GM12878 (cell line): ENCODE measurements around the gene COL4A2. TPM values are rescaled to one million over a fixed set of nuclear protein-coding genes. Genes with fewer than 3 reads are reported as not detected.

Source experiments
- ATAC-seq: fragments of 200-7000 bp; cut with Tn5 transposase; 3 replicates; pipeline ENCODE4 v1.9.1; 2020; ENCODE audit warnings: mild to moderate bottlenecking, moderate library complexity
- BruUV-seq: library from RNA; stranded (reverse); fragments of 400-500 nt; replicated peaks from 2 replicates; lab custom pipeline; 2021; lab: Mats Ljungman, UMichigan
- CTCF ChIA-PET: fragments of 300-600 bp; sonication (Branson Sonifier 250); formaldehyde crosslinking; extraction: SDS; loops from one replicate; lab custom pipeline; 2021; ENCODE audit warnings: inconsistent platforms; lab: Yijun Ruan, JAX
- POLR2A ChIA-PET: fragments of 350-600 bp; formaldehyde crosslinking; extraction: SDS; loops from one replicate; lab custom pipeline; 2021; ENCODE audit warnings: inconsistent platforms; lab: Charles Lee
- RAD21 ChIA-PET: fragments of 300-600 bp; sonication (Branson Sonifier 250); formaldehyde crosslinking; loops from one replicate; lab custom pipeline; 2023; ENCODE audit warnings: antibody characterized with exemption; ENCODE audit not compliant: unreplicated experiment; lab: Charles Lee
- SMC1A ChIA-PET: fragments of 300-600 bp; sonication (Branson Sonifier 250); formaldehyde crosslinking; loops from one replicate; lab custom pipeline; 2023; ENCODE audit not compliant: unreplicated experiment, uncharacterized antibody; lab: Charles Lee
- DNase-seq: peaks from one replicate; pipeline ENCODE4 v3.0.0-alpha.2; 2011; ENCODE audit warnings: low read depth, low spot score
- FAIRE-seq: peaks from 3 replicates; lab custom pipeline; 2011; peaks lifted over from hg19 to GRCh38; lab: Jason Lieb, UNC
- H2AFZ ChIP-seq: 2 replicates; pipeline ENCODE4 v1.6.0; 2011; ENCODE audit warnings: low read depth, low read length, control low read depth; ENCODE audit not compliant: control insufficient read depth
- H3K27ac ChIP-seq: 2 replicates; pipeline ENCODE4 v1.5.1; 2011; ENCODE audit warnings: control low read depth; ENCODE audit not compliant: control insufficient read depth, insufficient read depth
- H3K27me3 ChIP-seq, 2 experiments: replicated peaks in 1 of 2; 2 replicates each; pipeline versions ENCODE4 v1.6.0 to v1.6.1; 2011; ENCODE audit warnings: low read length in 1 of 2; ENCODE audit not compliant: control insufficient read depth in 2 of 2, insufficient read depth in 2 of 2
- H3K36me3 ChIP-seq, 2 experiments: 2 replicates each; pipeline ENCODE4 v1.5.1; 2011; ENCODE audit warnings: low read length in 1 of 2; ENCODE audit not compliant: control insufficient read depth in 2 of 2, insufficient read depth in 2 of 2
- H3K4me1 ChIP-seq: 2 replicates; pipeline ENCODE4 v1.6.1; 2011; ENCODE audit warnings: mild to moderate bottlenecking, low read length, moderate library complexity, mixed read lengths; ENCODE audit not compliant: control insufficient read depth, insufficient read depth
- H3K4me2 ChIP-seq: 2 replicates; pipeline ENCODE4 v1.6.0; 2011; ENCODE audit warnings: control low read depth; ENCODE audit not compliant: control insufficient read depth, insufficient read depth
- H3K4me3 ChIP-seq: fragments of 200-600 bp; sonication (generic); 2 replicates; pipeline ENCODE4 v1.5.1; 2016
- H3K79me2 ChIP-seq: 2 replicates; pipeline ENCODE4 v1.6.0; 2011; ENCODE audit warnings: low read length; ENCODE audit not compliant: control insufficient read depth, insufficient read depth
- H3K9ac ChIP-seq: 2 replicates; pipeline ENCODE4 v1.8.0; 2011; ENCODE audit warnings: low read length, control low read depth, mixed read lengths; ENCODE audit not compliant: control insufficient read depth, insufficient read depth
- H3K9me3 ChIP-seq: replicated peaks from 3 replicates; pipeline ENCODE4 v1.5.1; 2011; ENCODE audit warnings: mild to moderate bottlenecking, low read length; ENCODE audit not compliant: control insufficient read depth, insufficient read depth
- H4K20me1 ChIP-seq: 2 replicates; pipeline ENCODE4 v1.6.0; 2011; ENCODE audit not compliant: control insufficient read depth, insufficient read depth
- BHLHE40 ChIP-seq, 2 experiments: fragments of 450-650 bp in 1 of 2; IDR thresholded peaks; 2 replicates each; pipeline ENCODE4 v1.6.1; 2011 to 2017; ENCODE audit warnings: low read depth in 2 of 2, borderline replicate concordance in 1 of 2, improper control_type of control experiment in 1 of 2, low read length in 1 of 2, mild to moderate bottlenecking in 1 of 2
- CEBPB ChIP-seq, 2 experiments: fragments of 150-350 bp in 1 of 2; IDR thresholded peaks; 2 replicates each; pipeline ENCODE4 v1.6.1; 2012 to 2014; ENCODE audit warnings: low read depth in 2 of 2, low read length in 2 of 2, borderline replicate concordance in 1 of 2, inconsistent platforms in 1 of 2
- CREM ChIP-seq: IDR thresholded peaks from 2 replicates; pipeline ENCODE4 v1.6.1; 2014; ENCODE audit warnings: antibody characterized with exemption, low read depth
- EGR1 ChIP-seq, 2 experiments: IDR thresholded peaks; 1 replicate in 1 of 2; 2 replicates in 1 of 2; pipeline ENCODE4 v1.6.1; 2011 to 2012; ENCODE audit warnings: low read depth in 2 of 2, low read length in 2 of 2, borderline replicate concordance in 1 of 2, mild to moderate bottlenecking in 1 of 2, moderate library complexity in 1 of 2
- EP300 ChIP-seq, 2 experiments: fragments of 150-350 bp in 1 of 2; IDR thresholded peaks; 2 replicates each; pipeline ENCODE4 v1.6.1; 2011 to 2012; ENCODE audit warnings: low read depth in 2 of 2, low read length in 2 of 2, borderline replicate concordance in 1 of 2, improper control_type of control experiment in 1 of 2, inconsistent platforms in 1 of 2; ENCODE audit not compliant: control insufficient read depth in 1 of 2
- HDGF ChIP-seq: fragments of 450-650 bp; IDR thresholded peaks from 2 replicates; pipeline ENCODE4 v1.6.1; 2016; ENCODE audit warnings: antibody characterized with exemption
- IRF3 ChIP-seq: fragments of 450-650 bp; IDR thresholded peaks from 2 replicates; pipeline ENCODE4 v1.6.1; 2014; ENCODE audit warnings: mild to moderate bottlenecking
- IRF5 ChIP-seq: fragments of 450-650 bp; IDR thresholded peaks from 2 replicates; pipeline ENCODE4 v1.6.1; 2017; ENCODE audit warnings: borderline replicate concordance
- MTA3 ChIP-seq: IDR thresholded peaks from 2 replicates; pipeline ENCODE4 v1.6.1; 2012; ENCODE audit warnings: low read length, inconsistent platforms, borderline replicate concordance
- NFIC ChIP-seq: IDR thresholded peaks from 2 replicates; pipeline ENCODE4 v1.6.1; 2012; ENCODE audit warnings: low read depth, mild to moderate bottlenecking, inconsistent platforms, low read length, moderate library complexity
- NKRF ChIP-seq: fragments of 450-650 bp; conservative IDR thresholded peaks from 2 replicates; pipeline ENCODE4 v1.6.1; 2017; ENCODE audit warnings: mild to moderate bottlenecking, moderate library complexity
- RUNX3 ChIP-seq: IDR thresholded peaks from 2 replicates; pipeline ENCODE4 v1.6.1; 2012; ENCODE audit warnings: low read length, inconsistent platforms
- SIN3A ChIP-seq: IDR thresholded peaks from 2 replicates; pipeline ENCODE4 v1.6.1; 2012; ENCODE audit warnings: low read depth, low read length, improper control_type of control experiment
- SIX5 ChIP-seq: IDR thresholded peaks from 2 replicates; pipeline ENCODE4 v1.6.1; 2011; ENCODE audit warnings: mild to moderate bottlenecking, low read depth, low read length, moderate library complexity; ENCODE audit not compliant: severe bottlenecking
- SRF ChIP-seq, 2 experiments: IDR thresholded peaks; 2 replicates each; pipeline ENCODE4 v1.6.1; 2011; ENCODE audit warnings: low read depth in 2 of 2, low read length in 2 of 2, mild to moderate bottlenecking in 1 of 2, moderate library complexity in 1 of 2
- STAT1 ChIP-seq: fragments of 450-650 bp; conservative IDR thresholded peaks from 2 replicates; pipeline ENCODE4 v1.6.1; 2014; ENCODE audit warnings: antibody characterized with exemption, mild to moderate bottlenecking
- TCF3 ChIP-seq: IDR thresholded peaks from 2 replicates; pipeline ENCODE4 v1.6.1; 2012; ENCODE audit warnings: low read depth, mild to moderate bottlenecking, low read length, borderline replicate concordance; ENCODE audit not compliant: insufficient read depth
- ZNF384 ChIP-seq: IDR thresholded peaks from 2 replicates; pipeline ENCODE4 v1.6.1; 2012; ENCODE audit warnings: low read depth, mild to moderate bottlenecking, low read length, improper control_type of control experiment, borderline replicate concordance
- WGBS: methylation state at CpG from one replicate; pipeline ENCODE4 v1.1.6; 2016; ENCODE audit warnings: low lambda C conversion rate; ENCODE audit not compliant: insufficient replicate concordance, insufficient coverage; ENCODE audit errors: missing lambda C conversion rate; 5-methylcytosine and 5-hydroxymethylcytosine counted together
- in situ Hi-C: fragments of 300-500 bp; cut with MboI; formaldehyde crosslinking; loops from 9 replicates; pipeline ENCODE4 v1.14.3; 2018; ENCODE audit warnings: mixed read lengths
- intact Hi-C: fragments of 100-400 bp; cut with micrococcal nuclease; formaldehyde crosslinking; loops from one replicate; pipeline ENCODE4 v1.14.2; 2022; ENCODE audit not compliant: unreplicated experiment
- polyA plus RNA-seq, 11 experiments: library from polyadenylated mRNA; depleted of rRNA in 4 of 11; unstranded in 6 of 11; stranded (reverse) in 5 of 11; fragments of >200 nt; fragmentation: Nextera tagmentation in 4 of 11; fragmentation: Illumina TruSeq in 1 of 11; extraction: Ambion mirVana in 4 of 11; extraction: Trizol in 1 of 11; gene quantifications; 1 replicate in 1 of 11; 2 replicates in 10 of 11; pipeline versions ENCODE4 v1.2.1 to v1.2.3, GENCODE V29; 2011 to 2016; ENCODE audit warnings: inconsistent platforms in 2 of 11, missing spikeins in 2 of 11, low read depth in 1 of 11
- total RNA-seq, 4 experiments: library from RNA; depleted of rRNA in 3 of 4; stranded (reverse); fragments of >200 nt in 3 of 4; fragmentation: Illumina TruSeq in 1 of 4; extraction: Trizol in 1 of 4; gene quantifications; 2 replicates each; pipeline versions ENCODE4 v1.2.1 to v1.2.3, GENCODE V29; 2013 to 2021

The COL4A2 gene
- total and polyA plus RNA-seq, 10 of the 15 experiments (the other 5 are each of a cell fraction or from before 2014, with no cell fraction given): 0.16 to 1.6 (median 0.62) TPM; not detected in 3

- Histone ChIP-seq H2AFZ (peak within 1 kb of the TSS; percentile 74), H3K4me3 (peak within 1 kb of the TSS; percentile 91), H3K36me3 (no peaks in the 10 kb centered on the region; a peak in 1 of 4 replicates), H3K27me3 (no peaks in the 10 kb centered on the region), H3K4me2 (peak within 1 kb of the TSS; percentile 85), H3K79me2 (peaks cover 4% of the 10 kb centered on the region; the same call in 1 of the 2 replicates), H4K20me1 (no peaks in the 10 kb centered on the region; the same call in 1 of the 2 replicates), H3K9me3 (no peaks in the 10 kb centered on the region; the same call in 2 of the 3 replicates), H3K27ac (peak within 1 kb of the TSS; percentile 71), H3K9ac (peak within 1 kb of the TSS; percentile 63), H3K4me1 (peaks cover 2% of the 10 kb centered on the region)
- ChIA-PET RAD21 (interaction anchor here (0.9 to 2.2 kb wide), 8 partner anchors 10 to 623 kb away, joined by 3 to 9 read pairs (median 4); no protein-coding TSS in a partner anchor), CTCF (interaction anchor here (0.7 to 2.9 kb wide), 14 partner anchors 14 to 250 kb away, joined by 3 to 19 read pairs (median 4); no protein-coding TSS in a partner anchor), SMC1A (interaction anchor here (0.9 to 2.2 kb wide), 10 partner anchors 10 to 108 kb away, joined by 3 to 11 read pairs (median 4); partner anchors contain the start of gene NAXD), POLR2A (interaction anchor here (0.6 to 1.9 kb wide), 9 partner anchors 12 to 201 kb away, joined by 3 to 8 read pairs (median 4); no protein-coding TSS in a partner anchor)
- no peak for FAIRE-seq
- BruUV-seq: no TSS peak
- WGBS: 2% methylated on average over 44 of the region's 79 CpGs
- ATAC-seq: peak; percentile 75
- in situ Hi-C loops: no loop called here
- intact Hi-C loops: loop anchor here (5.0 to 10.0 kb wide), 2 partner anchors 89 to 427 kb away; no protein-coding TSS in a partner anchor
- no peak for DNase-seq
- TF ChIP-seq STAT1 (no peak), CREM (no peak; the same call in 1 of the 2 replicates), IRF3 (no peak), NFIC (no peak), TCF3 (no peak), HDGF (no peak), BHLHE40 (IDR thresholded peaks at IDR 0.05; ENCODE audit: borderline replicate concordance in 1 of 2, low read depth in 2 of 2, low read length in 1 of 2) (peak in 1 of 2 experiments; percentile 52; a peak in 1 of 4 replicates), EP300 (IDR thresholded peaks at IDR 0.05; ENCODE audit: borderline replicate concordance in 1 of 2, control insufficient read depth in 1 of 2, low read depth in 2 of 2, low read length in 2 of 2) (no peak), RUNX3 (no peak; the same call in 1 of the 2 replicates), SIX5 (no peak), ZNF384 (no peak), SRF (IDR thresholded peaks at IDR 0.05; ENCODE audit: low read depth in 2 of 2, low read length in 2 of 2) (no peak), IRF5 (no peak), CEBPB (IDR thresholded peaks at IDR 0.05; ENCODE audit: borderline replicate concordance in 1 of 2, low read depth in 2 of 2, low read length in 2 of 2) (no peak), EGR1 (IDR thresholded peaks at IDR 0.05; ENCODE audit: borderline replicate concordance in 1 of 2, low read depth in 2 of 2, low read length in 2 of 2) (peak in 1 of 2 experiments; percentile 93; a peak in 2 of 3 replicates), NKRF (peak; percentile 25), SIN3A (no peak), MTA3 (no peak)
Observed at GRCh38 chr13:110561344-110562035, 254.4 kb downstream of the COL4A2 start, which contains the start of gene RAB20. Gene RAB20, minus strand, starts transcription at chr13:110561722. Its CDS starts 203 bp downstream, at chr13:110561519.
